NCI-H146 treated with DMSO at 0.1 percent for 48 hours (cell line): ENCODE results near the gene ABCA7.
"Not testable (repeated sequence)": the region's sequence is repeated elsewhere in the genome, so short reads cannot be mapped to it uniquely, and the experiment has no call there.

Experiments used
- DNase-seq: peaks from one replicate; lab custom pipeline; 2025; ENCODE audit not compliant: unreplicated experiment; lab: John Stamatoyannopoulos, UW

Gene ABCA7

GRCh38 chr19:1017115-1017905 lies 22.6 kb upstream of the ABCA7 start:
- DNase-seq = no peak

GRCh38 chr19:1017906-1018305 lies 22.0 kb upstream of the ABCA7 start:
- no peak for DNase-seq

- DNase-seq = no peak
Measured at GRCh38 chr19:1018393-1018792, 21.5 kb upstream of the ABCA7 start.

GRCh38 chr19:1018932-1019615 lies 20.8 kb upstream of the ABCA7 start:
- DNase-seq = no peak

GRCh38 chr19:1019616-1019961 lies 20.3 kb upstream of the ABCA7 start:
- DNase-seq = no peak

GRCh38 chr19:1019980-1020867 lies 19.7 kb upstream of the ABCA7 start:
- DNase-seq = no peak

- peak; percentile 81 for DNase-seq
Measured at GRCh38 chr19:1020868-1021425, 19.0 kb upstream of the ABCA7 start, which contains the start of gene TMEM259. TMEM259 (minus strand) TSS chr19:1021123; CDS start chr19:1020996, 127 bp downstream.

GRCh38 chr19:1023883-1024188 lies 16.1 kb upstream of the ABCA7 start:
- DNase-seq = not testable (repeated sequence)

- not testable (repeated sequence) for DNase-seq
Measured at GRCh38 chr19:1025080-1025479, 14.8 kb upstream of the ABCA7 start.

- no peak for DNase-seq
Measured at GRCh38 chr19:1025960-1026782, 13.7 kb upstream of the ABCA7 start, which contains the start of gene CNN2. CNN2 (plus strand) TSS chr19:1026608; CDS start chr19:1026662, 54 bp downstream.

GRCh38 chr19:1026783-1027649 lies 12.9 kb upstream of the ABCA7 start:
- no peak for DNase-seq

- DNase-seq = no peak
Measured at GRCh38 chr19:1027650-1028061, 12.3 kb upstream of the ABCA7 start.

- no peak for DNase-seq
Measured at GRCh38 chr19:1028062-1028926, 11.6 kb upstream of the ABCA7 start.

- no peak for DNase-seq
Measured at GRCh38 chr19:1032264-1032867, 7.5 kb upstream of the ABCA7 start.

GRCh38 chr19:1035998-1036621 lies 3.8 kb upstream of the ABCA7 start:
- DNase-seq = no peak

GRCh38 chr19:1037621-1038064 lies 2.3 kb upstream of the ABCA7 start:
- DNase-seq = no peak

- no peak for DNase-seq
Measured at GRCh38 chr19:1038978-1039645, 795 bp upstream of the ABCA7 start.
